ENCODE results near the gene DPP4.
"Not testable (repeated sequence)": the region's sequence is repeated elsewhere in the genome, so short reads cannot be mapped to it uniquely, and the experiment has no call there.

The DPP4 gene

DNA sequence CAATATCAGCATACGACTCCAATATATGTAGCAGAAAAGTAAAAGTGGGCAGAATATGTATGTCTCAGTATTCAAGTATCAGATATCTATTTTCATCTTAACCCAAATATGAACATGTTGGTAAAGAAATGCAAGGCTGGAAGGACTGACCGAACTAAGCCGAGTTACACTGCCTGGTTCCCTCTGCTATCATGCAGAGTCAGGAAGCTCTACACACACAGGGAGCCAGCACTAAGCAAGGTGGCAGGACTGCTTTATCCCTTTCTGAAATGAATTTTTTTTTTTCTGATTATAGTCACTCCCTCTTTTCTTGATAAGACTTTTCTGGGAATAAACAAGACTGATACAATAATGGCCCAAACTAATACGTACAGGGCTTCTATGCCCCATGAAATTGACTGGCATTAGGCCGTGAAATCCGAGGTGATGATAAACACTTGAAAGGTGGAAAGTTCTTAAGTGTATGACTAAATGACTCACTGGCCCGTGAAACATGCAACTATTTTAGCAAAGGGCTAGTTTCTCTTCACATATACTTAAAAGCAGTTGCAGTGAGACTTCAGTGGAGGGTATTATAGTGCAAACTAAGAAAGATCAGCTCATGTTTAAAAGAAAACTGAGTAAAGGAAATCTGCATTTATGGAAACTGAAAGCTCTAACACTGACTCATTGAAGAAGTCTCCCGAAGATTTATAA, 14.9 kb downstream of the DPP4 start:
- no peak overlapping the region for H3K27ac ChIP-seq (ENCODE audit: low read depth, low read length)
- H3K4me1 ChIP-seq (ENCODE audit: control insufficient read depth, insufficient read depth, low read length, unreplicated experiment), result peaks cover 5% of the 10 kb centered on the region

DNA sequence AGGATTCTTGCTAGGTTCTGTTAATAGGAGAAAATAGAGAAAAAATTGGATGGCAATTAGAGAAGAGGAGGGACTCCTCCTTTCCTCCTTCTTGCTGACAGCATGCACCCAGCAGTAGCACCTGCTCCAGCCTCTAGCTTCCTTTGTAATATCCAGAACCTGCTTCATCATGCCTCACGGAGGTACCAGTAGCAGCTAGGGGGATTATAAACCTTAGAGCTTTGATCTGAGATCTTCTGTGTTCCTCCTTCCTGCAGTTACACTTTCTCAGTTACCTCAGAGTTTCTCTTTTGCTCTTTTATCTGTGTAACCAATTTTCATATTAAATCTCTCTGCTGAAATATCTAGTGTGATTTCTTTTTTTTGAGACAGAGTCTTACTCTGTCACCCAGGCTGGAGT, 16.6 kb downstream of the DPP4 start:
- H3K4me3 ChIP-seq (ENCODE audit: low read depth, low read length), result no peak overlapping the region
- no peak overlapping the region for H2AFZ ChIP-seq (ENCODE audit: low read length, unreplicated experiment)
- H3K79me2 ChIP-seq (ENCODE audit: control insufficient read depth, insufficient read depth, low read length, unreplicated experiment), result no peaks in the 10 kb centered on the region

More for the DNA sequence above, 14.9 kb downstream of the DPP4 start:
- Histone ChIP-seq H2AFZ (ENCODE audit: low read length, unreplicated experiment) (no peak overlapping the region), H3K4me3 (ENCODE audit: low read depth, low read length) (no peak overlapping the region), H3K36me3 (ENCODE audit: insufficient read depth, low read length) (peaks cover 16% of the 10 kb centered on the region), H3K79me2 (ENCODE audit: control insufficient read depth, insufficient read depth, low read length, unreplicated experiment) (peaks cover 3% of the 10 kb centered on the region), H3K27me3 (ENCODE audit: insufficient read depth, low read length) (no peaks in the 10 kb centered on the region)

DNA sequence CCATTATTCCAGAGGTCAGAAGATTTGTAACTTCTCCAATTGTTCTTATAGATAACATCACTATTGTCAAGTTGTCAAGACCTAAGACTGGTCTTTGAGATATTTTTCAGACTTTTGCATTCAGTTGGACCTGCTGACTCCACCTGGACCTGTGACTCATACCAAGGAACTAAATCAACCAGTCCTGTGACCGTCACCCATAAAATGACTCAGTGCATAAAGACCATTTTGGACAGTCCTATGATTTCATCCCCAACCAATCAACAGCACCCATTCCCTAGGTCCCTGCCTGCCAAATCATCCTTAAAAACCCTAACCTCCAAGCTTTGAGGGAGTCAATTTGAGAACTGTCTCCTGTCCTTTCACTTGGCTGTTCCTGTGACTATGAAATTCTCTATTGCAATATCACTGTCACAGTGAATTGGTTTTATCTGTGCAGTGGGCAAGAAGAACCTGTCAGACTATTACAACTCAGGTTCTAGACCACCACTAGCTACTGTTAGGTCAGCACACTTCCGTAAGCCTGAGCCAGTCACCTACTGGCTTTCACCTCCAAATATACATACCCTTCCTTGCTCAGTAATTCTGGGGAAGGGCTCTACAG, 17.1 kb downstream of the DPP4 start:
- Histone ChIP-seq H3K4me1 (ENCODE audit: control insufficient read depth, insufficient read depth, low read length, unreplicated experiment) (no peaks in the 10 kb centered on the region), H3K36me3 (ENCODE audit: insufficient read depth, low read length) (peaks cover 16% of the 10 kb centered on the region), H3K4me3 (ENCODE audit: low read depth, low read length) (no peak overlapping the region), H3K27ac (ENCODE audit: low read depth, low read length) (no peak overlapping the region), H3K79me2 (ENCODE audit: control insufficient read depth, insufficient read depth, low read length, unreplicated experiment) (no peaks in the 10 kb centered on the region), H2AFZ (ENCODE audit: low read length, unreplicated experiment) (no peak overlapping the region), H3K27me3 (ENCODE audit: insufficient read depth, low read length) (no peaks in the 10 kb centered on the region)

More for the DNA sequence above, 16.6 kb downstream of the DPP4 start:
- Histone ChIP-seq H3K27me3 (ENCODE audit: insufficient read depth, low read length) (no peaks in the 10 kb centered on the region), H3K4me1 (ENCODE audit: control insufficient read depth, insufficient read depth, low read length, unreplicated experiment) (no peaks in the 10 kb centered on the region), H3K27ac (ENCODE audit: low read depth, low read length) (no peak overlapping the region), H3K36me3 (ENCODE audit: insufficient read depth, low read length) (peaks cover 16% of the 10 kb centered on the region)

DNA sequence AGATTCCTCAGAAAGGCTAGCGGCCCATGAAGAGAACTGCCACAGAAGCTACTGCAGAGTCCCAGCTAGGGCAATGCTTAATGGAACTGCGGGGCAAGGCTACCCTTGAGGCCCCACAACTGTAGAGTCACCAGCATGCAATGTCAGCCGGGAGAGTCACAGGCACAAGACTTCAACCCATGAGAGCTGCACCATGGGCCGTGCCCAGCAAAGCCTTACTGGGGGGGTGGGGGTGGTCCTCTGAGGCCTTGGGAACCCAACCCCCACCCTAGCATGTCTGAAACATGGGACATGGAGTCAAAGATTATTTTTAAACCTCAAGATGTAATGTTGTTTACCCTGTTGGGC, 20.2 kb downstream of the DPP4 start:
- H3K4me3 ChIP-seq (ENCODE audit: low read depth, low read length), result no peak overlapping the region
- H3K36me3 ChIP-seq (ENCODE audit: insufficient read depth, low read length), result peaks cover 14% of the 10 kb centered on the region
- no peaks in the 10 kb centered on the region for H3K4me1 ChIP-seq (ENCODE audit: control insufficient read depth, insufficient read depth, low read length, unreplicated experiment)
- no peaks in the 10 kb centered on the region for H3K27me3 ChIP-seq (ENCODE audit: insufficient read depth, low read length)
- no peaks in the 10 kb centered on the region for H3K79me2 ChIP-seq (ENCODE audit: control insufficient read depth, insufficient read depth, low read length, unreplicated experiment)
- H3K27ac ChIP-seq (ENCODE audit: low read depth, low read length), result no peak overlapping the region
- no peak overlapping the region for H2AFZ ChIP-seq (ENCODE audit: low read length, unreplicated experiment)

DNA sequence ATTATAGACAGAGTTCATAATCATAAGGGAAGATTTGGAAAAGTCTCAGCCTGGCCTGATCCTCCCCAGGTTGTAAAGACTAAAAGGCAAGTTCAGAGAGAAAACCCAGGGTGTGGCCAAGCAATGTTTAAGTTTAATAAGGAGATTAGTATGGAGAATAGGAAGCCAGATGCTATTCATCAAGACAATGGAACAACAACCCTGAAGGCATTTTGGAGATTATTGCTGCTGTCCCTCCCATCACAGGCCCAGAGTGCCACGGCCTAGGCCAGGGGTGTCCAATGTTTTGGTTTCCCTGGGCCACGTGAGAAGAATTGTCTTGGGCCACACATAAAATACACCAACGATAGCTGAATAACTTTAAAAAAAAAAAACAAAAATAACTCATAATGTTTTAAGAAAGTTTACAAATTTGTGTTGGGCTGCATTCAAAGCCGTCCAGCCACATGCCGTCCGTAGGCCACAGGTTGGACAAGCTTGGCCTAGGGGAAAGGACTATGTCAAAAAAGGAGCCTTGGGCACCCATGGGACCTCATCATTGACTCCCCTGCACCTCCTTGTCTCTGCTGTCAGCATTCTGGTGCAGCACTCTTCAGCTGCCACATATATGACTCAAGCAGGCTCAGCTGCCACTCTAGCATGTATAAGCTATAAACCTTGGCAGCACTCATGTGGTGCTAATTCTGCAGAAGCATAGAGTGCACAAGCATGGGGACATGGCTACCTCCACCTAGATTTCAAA, 20.8 kb downstream of the DPP4 start:
- H3K79me2 ChIP-seq (ENCODE audit: control insufficient read depth, insufficient read depth, low read length, unreplicated experiment), result no peaks in the 10 kb centered on the region
- H3K27ac ChIP-seq (ENCODE audit: low read depth, low read length), result no peak overlapping the region
- peaks cover 9% of the 10 kb centered on the region for H3K36me3 ChIP-seq (ENCODE audit: insufficient read depth, low read length)
- H2AFZ ChIP-seq (ENCODE audit: low read length, unreplicated experiment), result no peak overlapping the region
- H3K4me1 ChIP-seq (ENCODE audit: control insufficient read depth, insufficient read depth, low read length, unreplicated experiment), result no peaks in the 10 kb centered on the region
- H3K4me3 ChIP-seq (ENCODE audit: low read depth, low read length), result no peak overlapping the region
- no peaks in the 10 kb centered on the region for H3K27me3 ChIP-seq (ENCODE audit: insufficient read depth, low read length)

DNA sequence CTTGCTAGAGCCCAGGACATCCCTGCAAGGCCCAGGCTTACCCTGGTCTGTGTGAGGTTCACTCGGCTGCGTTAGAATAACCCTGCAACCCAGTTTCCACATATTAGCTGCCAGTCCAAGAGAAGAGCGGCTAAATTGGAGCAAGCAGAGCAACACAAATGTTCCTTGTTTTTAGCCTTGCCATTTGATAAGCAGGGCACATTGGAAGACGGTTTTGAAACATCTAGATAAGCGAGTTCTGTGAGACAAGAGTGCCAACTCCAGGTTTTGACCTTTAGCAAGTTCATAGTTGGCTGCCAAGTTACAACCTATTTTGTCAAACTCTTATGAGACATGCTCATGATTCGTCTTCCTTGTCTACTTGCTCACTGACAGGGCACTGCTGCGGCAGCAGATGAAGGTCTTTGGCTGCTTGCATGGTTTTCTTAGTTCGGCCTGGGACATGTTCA, 23.5 kb downstream of the DPP4 start:
- H3K4me1 ChIP-seq (ENCODE audit: control insufficient read depth, insufficient read depth, low read length, unreplicated experiment), result no peaks in the 10 kb centered on the region
- no peaks in the 10 kb centered on the region for H3K79me2 ChIP-seq (ENCODE audit: control insufficient read depth, insufficient read depth, low read length, unreplicated experiment)
- H3K27me3 ChIP-seq (ENCODE audit: insufficient read depth, low read length), result no peaks in the 10 kb centered on the region
- no peak overlapping the region for H2AFZ ChIP-seq (ENCODE audit: low read length, unreplicated experiment)
- no peak overlapping the region for H3K27ac ChIP-seq (ENCODE audit: low read depth, low read length)
- H3K36me3 ChIP-seq (ENCODE audit: insufficient read depth, low read length), result no peaks in the 10 kb centered on the region
- no peak overlapping the region for H3K4me3 ChIP-seq (ENCODE audit: low read depth, low read length)

DNA sequence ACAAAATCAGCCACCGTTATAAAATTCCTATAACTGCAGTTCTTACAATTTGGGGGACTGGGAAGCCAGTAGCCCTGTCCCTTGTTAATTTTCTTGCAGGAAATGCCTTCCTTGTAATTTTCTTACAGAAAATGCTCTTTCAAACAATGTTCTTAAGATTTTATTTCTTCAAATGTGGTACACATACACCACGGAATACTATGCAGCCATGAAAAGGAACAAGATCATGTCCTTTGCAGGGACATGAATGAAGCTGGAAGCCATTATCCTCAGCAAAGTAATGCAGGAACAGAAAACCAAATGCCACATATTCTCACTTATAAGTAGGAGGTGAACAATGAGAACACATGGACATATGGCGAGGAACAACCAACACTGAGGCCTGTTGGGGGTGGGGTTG, 24.9 kb downstream of the DPP4 start:
- not testable (repeated sequence) for H3K4me1 ChIP-seq (ENCODE audit: control insufficient read depth, insufficient read depth, low read length, unreplicated experiment); H3K79me2 ChIP-seq (ENCODE audit: control insufficient read depth, insufficient read depth, low read length, unreplicated experiment); H3K27me3 ChIP-seq (ENCODE audit: insufficient read depth, low read length); H3K27ac ChIP-seq (ENCODE audit: low read depth, low read length); H3K4me3 ChIP-seq (ENCODE audit: low read depth, low read length); H2AFZ ChIP-seq (ENCODE audit: low read length, unreplicated experiment); H3K36me3 ChIP-seq (ENCODE audit: insufficient read depth, low read length)

DNA sequence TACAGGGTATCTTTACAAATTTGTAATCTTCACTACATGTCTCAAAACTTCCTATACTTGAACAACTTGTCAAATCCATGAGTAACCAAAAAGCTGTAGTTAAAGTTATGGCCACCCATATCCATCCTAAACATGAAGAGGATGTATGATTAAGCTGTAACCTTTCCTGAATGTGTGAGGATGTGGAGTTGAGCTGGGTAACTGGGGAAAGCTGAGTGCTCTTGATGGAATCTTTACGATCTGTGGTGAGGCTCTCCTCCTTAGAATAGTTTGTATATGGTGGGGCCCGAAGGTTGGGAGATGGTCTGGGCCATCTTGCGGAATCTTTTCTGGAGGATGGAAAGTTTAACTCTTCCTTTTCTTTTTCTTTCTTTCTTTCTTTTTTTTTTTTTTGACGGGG, 29.4 kb downstream of the DPP4 start:
- Histone ChIP-seq H3K27ac (ENCODE audit: low read depth, low read length) (no peak overlapping the region), H3K27me3 (ENCODE audit: insufficient read depth, low read length) (no peaks in the 10 kb centered on the region), H2AFZ (ENCODE audit: low read length, unreplicated experiment) (no peak overlapping the region), H3K4me1 (ENCODE audit: control insufficient read depth, insufficient read depth, low read length, unreplicated experiment) (no peaks in the 10 kb centered on the region), H3K36me3 (ENCODE audit: insufficient read depth, low read length) (peaks cover 7% of the 10 kb centered on the region; the same call in 1 of the 2 replicates), H3K79me2 (ENCODE audit: control insufficient read depth, insufficient read depth, low read length, unreplicated experiment) (no peaks in the 10 kb centered on the region), H3K4me3 (ENCODE audit: low read depth, low read length) (no peak overlapping the region)

DNA sequence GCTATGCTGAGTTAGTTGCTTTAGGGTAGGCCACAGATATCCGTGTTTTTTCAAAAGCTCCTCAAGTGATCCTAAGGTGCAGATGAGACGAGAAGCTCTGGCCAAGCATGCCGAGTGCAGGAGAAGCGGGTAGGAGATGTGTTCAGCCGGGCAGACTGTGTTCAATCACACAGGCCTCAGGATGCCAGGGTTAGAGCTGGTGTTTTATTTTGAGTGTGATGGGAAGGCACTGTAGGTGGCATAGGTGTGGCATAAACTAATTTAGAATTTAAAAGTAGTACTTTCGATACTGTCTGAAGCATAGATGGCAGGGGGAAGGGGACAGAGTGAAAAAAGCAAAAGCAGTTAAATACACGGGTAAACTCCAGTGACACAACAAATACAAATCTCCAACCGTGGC, 30.9 kb downstream of the DPP4 start:
- Histone ChIP-seq H2AFZ (ENCODE audit: low read length, unreplicated experiment) (no peak overlapping the region), H3K4me1 (ENCODE audit: control insufficient read depth, insufficient read depth, low read length, unreplicated experiment) (no peaks in the 10 kb centered on the region), H3K79me2 (ENCODE audit: control insufficient read depth, insufficient read depth, low read length, unreplicated experiment) (no peaks in the 10 kb centered on the region), H3K4me3 (ENCODE audit: low read depth, low read length) (no peak overlapping the region), H3K27ac (ENCODE audit: low read depth, low read length) (no peak overlapping the region), H3K27me3 (ENCODE audit: insufficient read depth, low read length) (no peaks in the 10 kb centered on the region), H3K36me3 (ENCODE audit: insufficient read depth, low read length) (peaks cover 12% of the 10 kb centered on the region; the same call in 1 of the 2 replicates)

DNA sequence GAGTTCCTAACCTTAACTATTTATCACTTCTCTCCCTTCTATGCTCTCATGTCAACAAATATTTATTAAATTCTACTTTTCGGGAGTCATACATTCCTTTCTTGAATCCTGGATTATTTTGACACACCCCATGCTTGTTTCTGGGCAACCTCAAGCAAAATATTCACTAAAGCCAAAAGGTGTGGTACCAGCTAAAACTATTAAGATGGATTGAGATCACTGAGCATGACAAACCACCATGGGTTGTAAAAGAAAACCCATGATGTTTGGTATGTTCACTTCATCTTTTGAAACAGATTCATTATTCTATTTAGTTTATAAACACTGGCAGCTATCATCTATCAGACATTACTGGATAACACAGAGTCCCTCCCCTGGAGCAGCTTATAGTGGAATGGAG, 32.5 kb downstream of the DPP4 start:
- Histone ChIP-seq H3K27ac (ENCODE audit: low read depth, low read length) (no peak overlapping the region), H3K27me3 (ENCODE audit: insufficient read depth, low read length) (no peaks in the 10 kb centered on the region), H2AFZ (ENCODE audit: low read length, unreplicated experiment) (no peak overlapping the region), H3K36me3 (ENCODE audit: insufficient read depth, low read length) (peaks cover 16% of the 10 kb centered on the region; the same call in 1 of the 2 replicates), H3K4me3 (ENCODE audit: low read depth, low read length) (no peak overlapping the region), H3K4me1 (ENCODE audit: control insufficient read depth, insufficient read depth, low read length, unreplicated experiment) (peaks cover 13% of the 10 kb centered on the region), H3K79me2 (ENCODE audit: control insufficient read depth, insufficient read depth, low read length, unreplicated experiment) (no peaks in the 10 kb centered on the region)

DNA sequence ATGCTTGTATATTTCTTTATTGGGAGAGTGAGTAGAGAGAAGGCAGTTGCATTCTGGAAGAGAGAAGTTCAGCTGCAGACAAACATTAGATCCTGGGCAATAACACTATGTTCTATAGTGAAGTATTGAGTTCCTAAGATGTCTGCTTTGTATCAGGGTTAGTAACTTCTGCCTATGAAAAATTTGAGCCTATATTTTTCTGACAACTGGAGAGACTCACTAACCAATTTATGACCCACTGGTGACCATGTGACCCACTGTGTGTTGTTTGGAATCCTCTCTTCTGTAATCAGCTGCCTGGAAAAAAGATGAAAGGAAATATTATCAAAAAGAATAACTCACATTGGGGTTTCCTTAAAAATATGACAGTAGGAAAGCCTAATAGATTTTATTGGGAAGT, 35.3 kb downstream of the DPP4 start:
- H3K27me3 ChIP-seq (ENCODE audit: insufficient read depth, low read length), result no peaks in the 10 kb centered on the region
- H3K79me2 ChIP-seq (ENCODE audit: control insufficient read depth, insufficient read depth, low read length, unreplicated experiment), result no peaks in the 10 kb centered on the region
- peaks cover 16% of the 10 kb centered on the region; the same call in 1 of the 2 replicates for H3K36me3 ChIP-seq (ENCODE audit: insufficient read depth, low read length)
- H3K4me1 ChIP-seq (ENCODE audit: control insufficient read depth, insufficient read depth, low read length, unreplicated experiment), result peaks cover 13% of the 10 kb centered on the region
- H3K4me3 ChIP-seq (ENCODE audit: low read depth, low read length), result no peak overlapping the region
- no peak overlapping the region for H3K27ac ChIP-seq (ENCODE audit: low read depth, low read length)
- H2AFZ ChIP-seq (ENCODE audit: low read length, unreplicated experiment), result no peak overlapping the region
